Natural killer cell (primary cell): ENCODE data around the gene CMTM6. TPM values are rescaled to one million over a fixed set of nuclear protein-coding genes. Genes with fewer than 3 reads are reported as not detected.

Experiments
- ATAC-seq, 3 donors: fragments of 150-1000 bp in 2 of 3; fragments of 200-7000 bp in 1 of 3; cut with Tn5 transposase; 1 replicate in 1 of 3; 2 replicates in 2 of 3; pipeline ENCODE4 v1.10.0; 2021; ENCODE audit warnings: mild to moderate bottlenecking in 2 of 3, moderate library complexity in 2 of 3
- DNase-seq, 2 donors: peaks; one replicate each; pipeline versions ENCODE4 v3.0.0 to v3.0.0-alpha.2; 2013 to 2021; ENCODE audit warnings: mixed read lengths in 1 of 2
- H3K27ac ChIP-seq: one replicate; pipeline ENCODE4 v1.5.1; 2013; ENCODE audit warnings: mild to moderate bottlenecking, low read length
- H3K27me3 ChIP-seq: one replicate; pipeline ENCODE4 v1.6.1; 2013; ENCODE audit warnings: low read length; ENCODE audit not compliant: control insufficient read depth, insufficient read depth
- H3K36me3 ChIP-seq: one replicate; pipeline ENCODE4 v1.6.1; 2013; ENCODE audit warnings: low read length; ENCODE audit not compliant: control insufficient read depth, insufficient read depth
- H3K4me1 ChIP-seq: one replicate; pipeline ENCODE4 v1.6.1; 2013; ENCODE audit warnings: low read length; ENCODE audit not compliant: control insufficient read depth, insufficient read depth
- H3K4me3 ChIP-seq: one replicate; pipeline ENCODE4 v1.5.1; 2013; ENCODE audit warnings: low read length
- H3K9me3 ChIP-seq: one replicate; pipeline ENCODE4 v1.6.1; 2013; ENCODE audit warnings: low read length; ENCODE audit not compliant: control insufficient read depth, insufficient read depth
- H3K27ac Mint-ChIP-seq, 2 donors: one replicate each; pipeline ENCODE4 v1.8.0; 2022; ENCODE audit warnings: mild to moderate bottlenecking in 2 of 2, mixed read lengths in 2 of 2, moderate library complexity in 1 of 2
- H3K27me3 Mint-ChIP-seq, 2 donors: one replicate each; pipeline ENCODE4 v1.8.0; 2022; ENCODE audit warnings: low read depth in 2 of 2, mixed read lengths in 2 of 2
- H3K36me3 Mint-ChIP-seq: one replicate; pipeline ENCODE4 v1.8.0; 2022; ENCODE audit warnings: mixed read lengths
- H3K4me1 Mint-ChIP-seq, 2 donors: one replicate each; pipeline ENCODE4 v1.8.0; 2022; ENCODE audit warnings: mixed read lengths in 2 of 2
- H3K4me3 Mint-ChIP-seq: one replicate; pipeline ENCODE4 v1.8.0; 2022; ENCODE audit warnings: mild to moderate bottlenecking, moderate library complexity, mixed read lengths
- H3K9me3 Mint-ChIP-seq, 2 donors: one replicate each; pipeline ENCODE4 v1.8.0; 2022; ENCODE audit warnings: mixed read lengths in 2 of 2
- WGBS: methylation state at CpG from one replicate; pipeline ENCODE4 v1.1.7; 2013; ENCODE audit warnings: missing lambda C conversion rate; ENCODE audit not compliant: insufficient coverage; 5-methylcytosine and 5-hydroxymethylcytosine counted together
- intact Hi-C: fragments of 100-400 bp; cut with micrococcal nuclease; formaldehyde crosslinking; loops from one replicate; pipeline ENCODE4 v1.14.2; 2022
- total RNA-seq, 4 donors: library from RNA; stranded (reverse); fragments of 120-200 nt in 1 of 4; gene quantifications; one replicate each; pipeline versions ENCODE4 v1.2.3 to v1.2.4, GENCODE V29; 2013 to 2022
- TF ChIP-seq, protein P1 (sequence below): fragments of 200-600 bp; IDR thresholded peaks from one replicate; pipeline ENCODE4 v1.8.0; 2022; ENCODE audit warnings: antibody characterized with exemption

Gene CMTM6
- 10 to 100 TPM; 57.4 to 63.6 (median 59.5) TPM for total RNA-seq
- total RNA-seq (2013), result 102 TPM

DNA sequence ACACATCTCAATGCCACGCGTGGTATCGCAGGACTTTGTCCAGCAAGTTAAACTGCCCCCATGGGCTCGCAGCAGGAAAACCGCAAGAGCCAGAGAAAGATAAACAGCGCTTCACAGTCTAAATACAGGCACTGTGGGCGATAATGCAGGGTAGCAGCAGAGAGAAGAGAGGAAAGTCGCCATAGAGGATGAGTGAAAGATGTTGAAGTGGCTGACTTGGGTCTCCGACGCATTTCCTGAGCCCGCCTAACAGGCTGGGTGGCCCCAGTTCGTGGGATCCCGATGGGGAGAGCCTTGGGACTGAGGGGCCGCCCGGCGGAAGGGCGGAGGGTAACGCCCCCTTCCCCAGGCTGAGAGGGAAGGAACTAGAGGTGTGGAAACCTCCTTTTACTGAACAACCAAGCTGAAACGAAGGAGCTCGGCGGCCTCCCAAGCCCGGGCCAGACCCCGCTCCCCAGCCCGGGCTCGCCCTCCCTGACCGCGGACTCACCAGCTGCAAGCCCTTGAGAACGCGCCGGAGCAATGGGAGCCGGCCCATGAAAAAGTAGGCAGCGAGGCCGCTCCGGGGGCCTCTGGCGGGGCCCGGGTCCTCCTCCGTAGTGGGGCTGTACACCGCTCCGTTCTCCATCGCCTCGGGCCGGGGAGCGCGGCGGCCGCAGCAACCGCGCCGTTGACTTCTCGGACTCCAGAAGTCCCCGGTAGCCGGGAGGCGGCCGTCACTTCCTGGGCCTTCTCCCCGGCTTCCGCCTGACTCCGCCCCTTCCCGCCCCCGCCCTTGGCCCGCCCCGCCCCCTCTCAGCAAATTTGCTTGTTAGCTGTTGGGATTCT is at the start of gene CMTM6:
Gene CMTM6 (minus strand): TSS at position 735 of the 828 bp plus-strand sequence. CDS start 107 bp downstream, at position 628.
- intact Hi-C loops, result loop anchor here (1.0 to 2.0 kb wide), 2 partner anchors 68 to 183 kb away; partner anchors contain the start of genes CNOT10 and DYNC1LI1
- Histone ChIP-seq H3K4me3 (peak within 1 kb of the TSS; percentile 62), H3K36me3 (peaks cover 5% of the 10 kb centered on the region), H3K27me3 (no peaks in the 10 kb centered on the region), H3K27ac (peak within 1 kb of the TSS; percentile 84), H3K9me3 (no peaks in the 10 kb centered on the region), H3K4me1 (peaks cover 10% of the 10 kb centered on the region)
- peak within 1 kb of the TSS; percentile 90 for H3K4me3 Mint-ChIP-seq
- peak; percentile 70 to 89 for DNase-seq
- under 1% methylated on average over 60 of the region's 61 CpGs for WGBS
- TF ChIP-seq, protein P1, sequence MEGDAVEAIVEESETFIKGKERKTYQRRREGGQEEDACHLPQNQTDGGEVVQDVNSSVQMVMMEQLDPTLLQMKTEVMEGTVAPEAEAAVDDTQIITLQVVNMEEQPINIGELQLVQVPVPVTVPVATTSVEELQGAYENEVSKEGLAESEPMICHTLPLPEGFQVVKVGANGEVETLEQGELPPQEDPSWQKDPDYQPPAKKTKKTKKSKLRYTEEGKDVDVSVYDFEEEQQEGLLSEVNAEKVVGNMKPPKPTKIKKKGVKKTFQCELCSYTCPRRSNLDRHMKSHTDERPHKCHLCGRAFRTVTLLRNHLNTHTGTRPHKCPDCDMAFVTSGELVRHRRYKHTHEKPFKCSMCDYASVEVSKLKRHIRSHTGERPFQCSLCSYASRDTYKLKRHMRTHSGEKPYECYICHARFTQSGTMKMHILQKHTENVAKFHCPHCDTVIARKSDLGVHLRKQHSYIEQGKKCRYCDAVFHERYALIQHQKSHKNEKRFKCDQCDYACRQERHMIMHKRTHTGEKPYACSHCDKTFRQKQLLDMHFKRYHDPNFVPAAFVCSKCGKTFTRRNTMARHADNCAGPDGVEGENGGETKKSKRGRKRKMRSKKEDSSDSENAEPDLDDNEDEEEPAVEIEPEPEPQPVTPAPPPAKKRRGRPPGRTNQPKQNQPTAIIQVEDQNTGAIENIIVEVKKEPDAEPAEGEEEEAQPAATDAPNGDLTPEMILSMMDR, result no peak
- ATAC-seq, result peak; percentile 87 to 92 (median 89)
- H3K9me3 Mint-ChIP-seq, result no peaks in the 10 kb centered on the region
- H3K4me1 Mint-ChIP-seq, result peaks cover 29 to 34% of the 10 kb centered on the region in 2 donors
- no peaks in the 10 kb centered on the region for H3K36me3 Mint-ChIP-seq
- H3K27me3 Mint-ChIP-seq, result no peaks in the 10 kb centered on the region
- H3K27ac Mint-ChIP-seq, result peak within 1 kb of the TSS; percentile 84 to 92

DNA sequence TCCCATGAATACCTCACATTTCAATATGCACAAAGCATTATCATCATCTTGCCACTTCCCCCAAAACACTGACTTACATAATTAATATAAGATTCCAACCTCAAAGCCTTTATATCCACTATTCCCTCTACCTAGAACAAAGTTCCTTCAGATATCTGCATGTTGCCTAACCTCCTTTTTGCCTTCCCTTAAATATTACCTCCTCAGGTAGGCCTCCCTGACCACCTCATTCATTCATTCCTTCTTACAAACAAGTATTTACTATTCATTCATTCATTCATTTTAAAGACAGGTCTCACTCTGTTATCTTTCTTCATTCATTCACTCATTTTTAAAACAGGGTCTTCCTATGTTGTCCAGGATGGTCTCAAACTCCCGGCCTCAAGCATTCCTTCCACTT is 49.4 kb upstream of the CMTM6 start:
- no peaks in the 10 kb centered on the region for H3K9me3 ChIP-seq
- Mint-ChIP-seq H3K27me3 (no peaks in the 10 kb centered on the region), H3K4me1 (peaks cover 44 to 51% of the 10 kb centered on the region in 2 donors), H3K27ac (peak overlapping the region; percentile 3 to 7), H3K9me3 (no peaks in the 10 kb centered on the region), H3K4me3 (no peak overlapping the region), H3K36me3 (no peaks in the 10 kb centered on the region)
- H3K27me3 ChIP-seq, result no peaks in the 10 kb centered on the region
- DNase-seq (no peak), ATAC-seq (no peak)
- TF ChIP-seq, protein P1, result no peak
- H3K4me3 ChIP-seq, result no peak overlapping the region
- intact Hi-C loops, result no loop called here
- WGBS, result 100% methylated on average over 1 of the region's 1 CpG
- no peak overlapping the region for H3K27ac ChIP-seq
- no peaks in the 10 kb centered on the region for H3K4me1 ChIP-seq
- no peaks in the 10 kb centered on the region for H3K36me3 ChIP-seq

DNA sequence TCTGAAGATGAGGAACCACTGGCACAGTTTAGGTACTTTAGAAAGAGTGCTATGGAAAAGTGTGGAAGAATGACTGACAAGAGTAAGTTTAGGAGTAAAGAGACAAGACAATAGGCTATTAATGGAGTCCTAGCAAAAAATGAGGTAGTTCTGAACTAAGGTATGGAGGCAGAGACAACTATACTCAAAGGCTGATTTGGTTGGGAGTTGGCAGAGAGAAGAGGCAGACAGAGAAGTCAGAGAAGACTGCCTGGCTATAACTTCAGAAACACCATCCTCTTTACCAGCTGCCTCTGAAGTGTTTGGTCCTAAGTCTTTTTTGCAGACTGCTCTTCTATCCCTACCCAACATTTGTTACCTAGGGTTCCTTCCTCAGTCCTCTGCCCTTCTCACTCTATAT is 48.8 kb upstream of the CMTM6 start:
- intact Hi-C loops, result no loop called here
- Mint-ChIP-seq H3K4me3 (no peak overlapping the region), H3K27me3 (no peaks in the 10 kb centered on the region), H3K9me3 (no peaks in the 10 kb centered on the region), H3K36me3 (no peaks in the 10 kb centered on the region), H3K27ac (peak overlapping the region in 1 of 2 donors; percentile 3), H3K4me1 (peaks cover 42 to 50% of the 10 kb centered on the region in 2 donors)
- DNase-seq (no peak), ATAC-seq (no peak)
- H3K4me3 ChIP-seq, result no peak overlapping the region
- no peaks in the 10 kb centered on the region for H3K27me3 ChIP-seq
- H3K36me3 ChIP-seq, result no peaks in the 10 kb centered on the region
- H3K4me1 ChIP-seq, result no peaks in the 10 kb centered on the region
- TF ChIP-seq, protein P1, result no peak
- no peak overlapping the region for H3K27ac ChIP-seq
- H3K9me3 ChIP-seq, result no peaks in the 10 kb centered on the region
